ENCODE results near the gene IGSF1.

- TF ChIP-seq CTCF (IDR thresholded peaks at IDR 0.05) (no peak), POLR2A (IDR thresholded peaks at IDR 0.05) (no peak)
These were observed 50.0 kb downstream of the IGSF1 start for GRCh38 chrX:131239057-131239456.
